Stimulated activated naive CD8-positive, alpha-beta T cell treated with anti-CD3 and anti-CD28 coated beads, Interleukin-15, amount 100 ng/mL, for 72 hours (primary cell): ENCODE results near the gene PLAAT4.
A peak's percentile ranks its signal among the peaks of the same experiment; 100 is the strongest.
"Not testable (repeated sequence)": the region's sequence is repeated elsewhere in the genome, so short reads cannot be mapped to it uniquely, and the experiment has no call there.

ENCODE experiments used
- ATAC-seq: fragments of 150-1000 bp; cut with Tn5 transposase; 2 replicates; pipeline ENCODE4 v1.10.0; 2021; ENCODE audit warnings: mild to moderate bottlenecking, moderate library complexity
- DNase-seq, 2 donors: peaks; one replicate each; pipeline ENCODE4 v3.0.0; 2021 to 2022
- H3K27ac Mint-ChIP-seq, 2 donors: one replicate each; pipeline ENCODE4 v1.8.0; 2022; ENCODE audit warnings: mild to moderate bottlenecking in 2 of 2, mixed read lengths in 2 of 2, moderate library complexity in 2 of 2
- H3K27me3 Mint-ChIP-seq: one replicate; pipeline ENCODE4 v1.8.0; 2022; ENCODE audit warnings: mixed read lengths
- H3K4me1 Mint-ChIP-seq: one replicate; pipeline ENCODE4 v1.8.0; 2022; ENCODE audit warnings: mild to moderate bottlenecking, mixed read lengths
- H3K4me3 Mint-ChIP-seq, 2 donors: one replicate each; pipeline ENCODE4 v1.8.0; 2022; ENCODE audit warnings: mild to moderate bottlenecking in 2 of 2, mixed read lengths in 2 of 2, moderate library complexity in 1 of 2
- H3K9me3 Mint-ChIP-seq, 2 donors: one replicate each; pipeline ENCODE4 v1.8.0; 2022; ENCODE audit warnings: mixed read lengths in 2 of 2

PLAAT4 gene

GRCh38 chr11:63549411-63549810, 12.8 kb downstream of the PLAAT4 start:
- no peaks in the 10 kb centered on the region for H3K27me3 Mint-ChIP-seq
- no peak overlapping the region for H3K27ac Mint-ChIP-seq
- no peaks in the 10 kb centered on the region for H3K9me3 Mint-ChIP-seq
- H3K4me1 Mint-ChIP-seq: peaks cover 50% of the 10 kb centered on the region
- DNase-seq: no peak
- no peak for ATAC-seq
- H3K4me3 Mint-ChIP-seq: peak overlapping the region in 1 of 2 donors; percentile 8

GRCh38 chr11:63550156-63550700, 13.6 kb downstream of the PLAAT4 start:
- H3K27me3 Mint-ChIP-seq, DNase-seq, ATAC-seq, H3K9me3 Mint-ChIP-seq: not testable (repeated sequence)
- Mint-ChIP-seq H3K27ac (peak overlapping the region in 1 of 2 donors; percentile 45), H3K4me3 (peak overlapping the region in 1 of 2 donors; percentile 86), H3K4me1 (peaks cover 53% of the 10 kb centered on the region)

GRCh38 chr11:63551091-63551888, 14.7 kb downstream of the PLAAT4 start:
- Mint-ChIP-seq H3K27ac (peak overlapping the region; percentile 92 to 95), H3K27me3 (no peaks in the 10 kb centered on the region), H3K4me3 (peak overlapping the region; percentile 84 to 86), H3K9me3 (no peaks in the 10 kb centered on the region), H3K4me1 (peaks cover 63% of the 10 kb centered on the region)
- peak; percentile 44 for ATAC-seq
- DNase-seq: peak; percentile 65 to 69

GRCh38 chr11:63551889-63552266, 15.3 kb downstream of the PLAAT4 start:
- DNase-seq (peak; percentile 47 to 54), ATAC-seq (peak; percentile 49)
- H3K27ac Mint-ChIP-seq: peak overlapping the region; percentile 92 to 95
- H3K27me3 Mint-ChIP-seq: no peaks in the 10 kb centered on the region
- peaks cover 68% of the 10 kb centered on the region for H3K4me1 Mint-ChIP-seq
- no peaks in the 10 kb centered on the region for H3K9me3 Mint-ChIP-seq
- H3K4me3 Mint-ChIP-seq: peak overlapping the region; percentile 84 to 86

GRCh38 chr11:63552921-63553320, 16.3 kb downstream of the PLAAT4 start:
- Mint-ChIP-seq H3K4me3 (peak overlapping the region; percentile 84 to 86), H3K27ac (peak overlapping the region; percentile 4 to 59), H3K9me3 (no peaks in the 10 kb centered on the region), H3K27me3 (no peaks in the 10 kb centered on the region), H3K4me1 (peaks cover 68% of the 10 kb centered on the region)
- no peak for ATAC-seq
- DNase-seq: no peak

- Mint-ChIP-seq H3K4me3 (peak overlapping the region; percentile 77 to 84), H3K4me1 (peaks cover 75% of the 10 kb centered on the region), H3K27ac (peak overlapping the region; percentile 93 to 95), H3K9me3 (no peaks in the 10 kb centered on the region), H3K27me3 (no peaks in the 10 kb centered on the region)
- ATAC-seq: peak; percentile 85
- DNase-seq: peak; percentile 53 to 63
Measured at GRCh38 chr11:63553759-63554158, 17.2 kb downstream of the PLAAT4 start.

GRCh38 chr11:63554877-63555223, 18.2 kb downstream of the PLAAT4 start:
- no peak for ATAC-seq
- H3K27ac Mint-ChIP-seq: peak overlapping the region in 1 of 2 donors; percentile 23
- peaks cover 72% of the 10 kb centered on the region for H3K4me1 Mint-ChIP-seq
- no peak for DNase-seq
- no peaks in the 10 kb centered on the region for H3K9me3 Mint-ChIP-seq
- no peak overlapping the region for H3K4me3 Mint-ChIP-seq
- no peaks in the 10 kb centered on the region for H3K27me3 Mint-ChIP-seq

GRCh38 chr11:63556404-63557013, 19.9 kb downstream of the PLAAT4 start:
- Mint-ChIP-seq H3K27ac (no peak overlapping the region), H3K4me3 (no peak overlapping the region), H3K27me3 (no peaks in the 10 kb centered on the region), H3K9me3 (no peaks in the 10 kb centered on the region), H3K4me1 (peaks cover 76% of the 10 kb centered on the region)
- ATAC-seq: no peak
- DNase-seq: no peak

- no peak for DNase-seq
- H3K27me3 Mint-ChIP-seq: no peaks in the 10 kb centered on the region
- no peak overlapping the region for H3K27ac Mint-ChIP-seq
- H3K4me3 Mint-ChIP-seq: no peak overlapping the region
- no peaks in the 10 kb centered on the region for H3K9me3 Mint-ChIP-seq
- peaks cover 71% of the 10 kb centered on the region for H3K4me1 Mint-ChIP-seq
- no peak for ATAC-seq
Measured at GRCh38 chr11:63557570-63557969, 21.0 kb downstream of the PLAAT4 start.

GRCh38 chr11:63558459-63559157, 22.0 kb downstream of the PLAAT4 start:
- no peak overlapping the region for H3K4me3 Mint-ChIP-seq
- no peak overlapping the region for H3K27ac Mint-ChIP-seq
- DNase-seq: no peak
- ATAC-seq: no peak
- no peaks in the 10 kb centered on the region for H3K27me3 Mint-ChIP-seq
- peaks cover 71% of the 10 kb centered on the region for H3K4me1 Mint-ChIP-seq
- no peaks in the 10 kb centered on the region for H3K9me3 Mint-ChIP-seq

- peaks cover 70% of the 10 kb centered on the region for H3K4me1 Mint-ChIP-seq
- no peak for ATAC-seq
- no peak for DNase-seq
- no peaks in the 10 kb centered on the region for H3K9me3 Mint-ChIP-seq
- H3K27me3 Mint-ChIP-seq: no peaks in the 10 kb centered on the region
- peak overlapping the region in 1 of 2 donors; percentile 75 for H3K27ac Mint-ChIP-seq
- peak overlapping the region in 1 of 2 donors; percentile 10 for H3K4me3 Mint-ChIP-seq
Measured at GRCh38 chr11:63560506-63561180, 24.0 kb downstream of the PLAAT4 start.

GRCh38 chr11:63563201-63564055, 26.8 kb downstream of the PLAAT4 start, which contains the start of gene PLAAT2:
TSS of gene PLAAT2 (minus strand) at chr11:63563379. CDS start at chr11:63563324, 55 bp downstream.
- ATAC-seq: peak; percentile 5
- H3K9me3 Mint-ChIP-seq: no peaks in the 10 kb centered on the region
- peak within 1 kb of the TSS in 1 of 2 donors; percentile 46 for H3K4me3 Mint-ChIP-seq
- peak within 1 kb of the TSS in 1 of 2 donors; percentile 40 for H3K27ac Mint-ChIP-seq
- peaks cover 80% of the 10 kb centered on the region for H3K4me1 Mint-ChIP-seq
- no peak for DNase-seq
- no peaks in the 10 kb centered on the region for H3K27me3 Mint-ChIP-seq

- ATAC-seq (peak; percentile 85), DNase-seq (peak; percentile 40 to 52)
- H3K4me3 Mint-ChIP-seq: peak overlapping the region in 1 of 2 donors; percentile 17
- H3K4me1 Mint-ChIP-seq: peaks cover 81% of the 10 kb centered on the region
- H3K27ac Mint-ChIP-seq: peak overlapping the region in 1 of 2 donors; percentile 71
- no peaks in the 10 kb centered on the region for H3K9me3 Mint-ChIP-seq
- no peaks in the 10 kb centered on the region for H3K27me3 Mint-ChIP-seq
Measured at GRCh38 chr11:63564056-63564774, 27.6 kb downstream of the PLAAT4 start.
